Mesendoderm (in vitro differentiated cells): ENCODE measurements around the gene TSPAN18.

Experiments
- DNase-seq: peaks from one replicate; pipeline ENCODE4 v3.0.0; 2013
- H2AK5ac ChIP-seq: 2 replicates; pipeline ENCODE4 v1.6.1; 2013; ENCODE audit warnings: low read length, inconsistent platforms
- H2BK120ac ChIP-seq: 2 replicates; pipeline ENCODE4 v1.6.1; 2013; ENCODE audit warnings: low read depth, mild to moderate bottlenecking, low read length, moderate library complexity, mixed read lengths
- H2BK15ac ChIP-seq: replicated peaks from 2 replicates; pipeline ENCODE4 v1.6.1; 2013; ENCODE audit warnings: low read depth, mild to moderate bottlenecking, moderate library complexity
- H2BK5ac ChIP-seq: 2 replicates; pipeline ENCODE4 v1.6.1; 2013; ENCODE audit warnings: low read length, inconsistent platforms
- H3K18ac ChIP-seq: 2 replicates; pipeline ENCODE4 v1.6.1; 2013; ENCODE audit warnings: mild to moderate bottlenecking, low read length, mixed read lengths
- H3K23ac ChIP-seq: one replicate; pipeline ENCODE4 v1.6.1; 2013; ENCODE audit warnings: low read length
- H3K27ac ChIP-seq: 2 replicates; pipeline ENCODE4 v1.5.1; 2013; ENCODE audit warnings: low read depth, mild to moderate bottlenecking, inconsistent platforms, low read length, moderate library complexity
- H3K27me3 ChIP-seq: 2 replicates; pipeline ENCODE4 v1.6.1; 2013; ENCODE audit warnings: low read length, control low read depth, mild to moderate bottlenecking, inconsistent platforms; ENCODE audit not compliant: insufficient read depth, poor library complexity
- H3K36me3 ChIP-seq: 2 replicates; pipeline ENCODE4 v1.6.1; 2013; ENCODE audit warnings: low read length, inconsistent platforms; ENCODE audit not compliant: control insufficient read depth, insufficient read depth
- H3K4ac ChIP-seq: one replicate; pipeline ENCODE4 v1.6.1; 2013; ENCODE audit warnings: low read depth, mild to moderate bottlenecking, low read length, moderate library complexity
- H3K4me1 ChIP-seq: 2 replicates; pipeline ENCODE4 v1.6.1; 2013; ENCODE audit warnings: low read depth, low read length, inconsistent platforms; ENCODE audit not compliant: control insufficient read depth
- H3K4me2 ChIP-seq: 2 replicates; pipeline ENCODE4 v1.6.1; 2013; ENCODE audit warnings: low read length
- H3K4me3 ChIP-seq: 2 replicates; pipeline ENCODE4 v1.5.1; 2013; ENCODE audit warnings: mild to moderate bottlenecking, low read length
- H3K56ac ChIP-seq: one replicate; pipeline ENCODE4 v1.6.1; 2013; ENCODE audit warnings: low read length
- H3K79me1 ChIP-seq: 2 replicates; pipeline ENCODE4 v1.6.1; 2013; ENCODE audit warnings: low read length, inconsistent platforms
- H3K79me2 ChIP-seq: 2 replicates; pipeline ENCODE4 v1.6.1; 2013; ENCODE audit warnings: mild to moderate bottlenecking, low read length; ENCODE audit not compliant: control insufficient read depth, insufficient read depth
- H3K9ac ChIP-seq: 2 replicates; pipeline ENCODE4 v1.6.1; 2013; ENCODE audit warnings: low read length, inconsistent platforms
- H4K5ac ChIP-seq: one replicate; pipeline ENCODE4 v1.6.1; 2013; ENCODE audit warnings: low read length
- H4K8ac ChIP-seq: one replicate; pipeline ENCODE4 v1.6.1; 2013; ENCODE audit warnings: low read depth, mild to moderate bottlenecking, control low read depth, low read length, moderate library complexity
- WGBS: extraction: QIAGEN DNeasy Blood & Tissue Kit; methylation state at CpG from one replicate; pipeline ENCODE4 v1.1.7; 2013; ENCODE audit warnings: low lambda C conversion rate, missing lambda C conversion rate; ENCODE audit not compliant: insufficient coverage; ENCODE audit errors: extremely low coverage; 5-methylcytosine and 5-hydroxymethylcytosine counted together

The TSPAN18 gene

DNA sequence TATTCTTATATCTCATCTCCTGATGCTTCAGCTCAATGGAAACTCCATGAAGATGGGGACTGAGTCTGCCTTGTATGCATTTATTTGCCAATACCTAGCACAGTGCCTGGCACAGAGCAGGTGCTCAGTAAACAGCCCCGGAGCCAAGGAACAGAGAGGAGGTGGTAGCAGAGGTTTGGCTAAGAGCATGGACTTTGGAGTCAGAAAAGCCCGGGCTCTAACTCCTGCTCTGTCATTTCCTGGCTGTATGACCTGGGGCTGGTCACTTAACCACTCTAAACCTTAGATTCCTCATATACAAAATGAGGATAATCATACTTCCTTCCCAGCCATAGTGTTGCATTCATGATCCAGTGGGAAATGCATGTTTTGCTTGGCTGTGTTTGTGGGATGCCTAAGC is 187.3 kb downstream of the TSPAN18 start:
- Histone ChIP-seq H2BK5ac (no peak overlapping the region), H3K36me3 (no peaks in the 10 kb centered on the region), H3K27ac (no peak overlapping the region), H2BK15ac (no peak overlapping the region), H2BK120ac (no peak overlapping the region), H3K27me3 (no peaks in the 10 kb centered on the region), H3K4me2 (no peak overlapping the region), H3K79me1 (no peaks in the 10 kb centered on the region), H4K8ac (no peak overlapping the region), H3K4me3 (no peak overlapping the region), H4K5ac (no peak overlapping the region), H3K18ac (no peak overlapping the region), H3K79me2 (no peaks in the 10 kb centered on the region), H3K9ac (no peak overlapping the region), H2AK5ac (no peak overlapping the region), H3K23ac (no peak overlapping the region), H3K4me1 (no peaks in the 10 kb centered on the region), H3K4ac (no peak overlapping the region), H3K56ac (no peak overlapping the region)
- no peak for DNase-seq
- WGBS: no CpG with 5 or more reads among the region's 2 CpGs

DNA sequence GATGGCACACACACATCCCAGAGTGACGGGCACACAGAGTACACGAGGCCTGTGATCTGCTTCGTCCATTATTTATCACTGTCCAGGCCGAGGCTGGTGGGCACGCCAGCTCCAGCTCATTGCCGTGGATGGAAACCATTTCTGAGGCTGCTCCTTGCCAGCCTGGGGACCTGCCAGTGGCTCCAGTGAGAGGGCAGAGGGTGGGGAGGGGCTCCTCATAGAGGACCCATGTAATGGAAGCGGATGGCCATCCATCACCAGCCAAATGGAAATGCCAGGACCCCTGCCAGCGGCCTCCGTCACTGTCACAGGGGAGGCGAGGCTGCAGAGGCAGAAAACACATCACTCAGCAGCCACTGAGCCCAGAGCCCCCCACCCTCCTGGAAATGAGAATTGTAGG is 188.2 kb downstream of the TSPAN18 start:
- Histone ChIP-seq H2BK15ac (no peak overlapping the region), H3K4me1 (no peaks in the 10 kb centered on the region), H2AK5ac (no peak overlapping the region), H3K9ac (no peak overlapping the region), H4K5ac (no peak overlapping the region), H3K4me2 (no peak overlapping the region), H3K56ac (no peak overlapping the region), H3K23ac (no peak overlapping the region), H2BK120ac (no peak overlapping the region), H3K79me1 (no peaks in the 10 kb centered on the region), H3K36me3 (no peaks in the 10 kb centered on the region), H3K27me3 (no peaks in the 10 kb centered on the region), H3K79me2 (no peaks in the 10 kb centered on the region), H3K18ac (no peak overlapping the region), H2BK5ac (no peak overlapping the region), H3K4me3 (no peak overlapping the region), H3K27ac (no peak overlapping the region), H3K4ac (no peak overlapping the region), H4K8ac (no peak overlapping the region)
- WGBS: no CpG with 5 or more reads among the region's 10 CpGs
- no peak for DNase-seq

DNA sequence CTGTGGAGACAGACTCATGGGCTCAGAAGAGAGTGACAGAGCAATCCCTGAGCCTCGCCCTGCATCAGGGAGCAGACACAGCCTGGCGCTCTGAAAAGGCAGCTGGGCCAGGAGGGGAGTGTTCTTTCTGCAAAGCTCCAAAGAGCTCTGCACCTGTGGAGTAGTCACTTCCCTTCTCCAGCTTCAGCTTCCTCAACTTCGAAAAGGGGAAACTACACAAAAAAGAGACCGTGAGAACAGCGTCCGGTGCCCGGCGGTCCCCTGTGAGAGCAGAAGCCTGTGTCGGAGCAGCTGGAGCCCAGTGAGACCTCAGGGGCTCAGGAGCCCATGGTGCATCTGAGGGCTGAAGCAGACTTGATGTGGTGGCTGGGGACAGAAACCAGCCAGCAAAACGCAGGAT is 188.9 kb downstream of the TSPAN18 start:
- H2BK15ac ChIP-seq: no peak overlapping the region
- H3K36me3 ChIP-seq: no peaks in the 10 kb centered on the region
- H3K4me3 ChIP-seq: no peak overlapping the region
- WGBS: no CpG with 5 or more reads among the region's 10 CpGs
- no peaks in the 10 kb centered on the region for H3K79me1 ChIP-seq
- no peak for DNase-seq
- no peak overlapping the region for H3K56ac ChIP-seq
- H2BK120ac ChIP-seq: no peak overlapping the region
- H2AK5ac ChIP-seq: no peak overlapping the region
- no peak overlapping the region for H3K4ac ChIP-seq
- no peak overlapping the region for H4K8ac ChIP-seq
- H3K18ac ChIP-seq: no peak overlapping the region
- no peak overlapping the region for H3K4me2 ChIP-seq
- no peak overlapping the region for H3K9ac ChIP-seq
- no peak overlapping the region for H4K5ac ChIP-seq
- H3K79me2 ChIP-seq: no peaks in the 10 kb centered on the region
- no peak overlapping the region for H3K27ac ChIP-seq
- H3K4me1 ChIP-seq: no peaks in the 10 kb centered on the region
- no peak overlapping the region for H3K23ac ChIP-seq
- H2BK5ac ChIP-seq: no peak overlapping the region
- no peaks in the 10 kb centered on the region for H3K27me3 ChIP-seq

DNA sequence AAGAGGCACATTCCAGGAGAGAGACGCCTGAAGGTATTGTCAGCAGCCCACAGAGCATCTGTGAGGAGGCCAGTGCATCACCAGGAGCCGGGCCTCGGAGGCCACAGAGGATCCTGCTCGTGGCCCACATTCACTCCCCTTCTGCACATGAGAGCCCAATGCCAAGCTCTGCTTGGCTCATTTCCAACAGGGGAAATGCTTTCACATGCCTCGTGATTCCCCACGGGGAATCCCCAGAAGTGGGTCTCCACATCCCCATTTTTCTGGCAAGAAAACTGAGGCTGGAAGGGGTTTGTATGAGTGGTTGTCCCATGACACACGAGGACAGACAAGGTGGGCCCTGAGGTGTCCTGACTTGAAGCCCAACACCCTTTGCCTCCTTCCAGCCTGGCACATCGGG is 189.6 kb downstream of the TSPAN18 start:
- H3K4me3 ChIP-seq: no peak overlapping the region
- no peak overlapping the region for H4K5ac ChIP-seq
- H2AK5ac ChIP-seq: no peak overlapping the region
- H4K8ac ChIP-seq: no peak overlapping the region
- no peak overlapping the region for H3K4ac ChIP-seq
- WGBS: no CpG with 5 or more reads among the region's 8 CpGs
- no peaks in the 10 kb centered on the region for H3K79me1 ChIP-seq
- H3K18ac ChIP-seq: no peak overlapping the region
- no peaks in the 10 kb centered on the region for H3K79me2 ChIP-seq
- H3K4me1 ChIP-seq: no peaks in the 10 kb centered on the region
- H3K23ac ChIP-seq: no peak overlapping the region
- no peaks in the 10 kb centered on the region for H3K27me3 ChIP-seq
- no peak overlapping the region for H2BK120ac ChIP-seq
- no peak overlapping the region for H3K27ac ChIP-seq
- no peak overlapping the region for H3K9ac ChIP-seq
- H3K36me3 ChIP-seq: no peaks in the 10 kb centered on the region
- H2BK15ac ChIP-seq: no peak overlapping the region
- H2BK5ac ChIP-seq: no peak overlapping the region
- H3K56ac ChIP-seq: no peak overlapping the region
- H3K4me2 ChIP-seq: no peak overlapping the region
- no peak for DNase-seq

DNA sequence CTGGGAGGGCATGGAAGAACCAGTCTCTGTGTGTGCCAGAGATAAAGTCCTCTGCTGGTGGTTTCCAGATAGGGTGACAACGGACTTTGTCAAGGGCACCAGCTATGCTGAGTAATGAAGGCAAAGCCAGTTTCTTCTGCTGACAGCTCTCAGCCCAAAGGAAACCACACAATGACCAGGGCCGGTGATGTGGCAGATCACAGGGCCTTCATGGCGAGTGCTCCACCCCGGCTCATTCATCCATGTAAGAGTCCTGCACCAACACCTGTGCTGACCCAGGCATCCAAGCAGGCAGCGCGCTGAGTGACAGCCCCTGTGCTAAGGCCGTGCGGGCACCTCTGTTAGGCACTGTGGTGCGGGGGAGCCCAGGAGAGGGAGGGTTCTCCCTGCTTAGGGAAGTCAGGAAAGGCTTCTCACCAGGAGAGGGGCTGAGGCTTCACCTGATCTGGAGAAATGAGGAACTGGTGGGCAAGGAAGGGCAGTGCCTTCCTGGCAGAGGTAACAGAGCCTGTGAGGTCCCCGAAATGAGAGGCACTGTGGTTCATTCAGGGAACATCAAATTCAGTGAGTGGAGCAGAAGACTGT is 190.1 kb downstream of the TSPAN18 start:
- Histone ChIP-seq H3K4me1 (no peaks in the 10 kb centered on the region), H3K79me1 (no peaks in the 10 kb centered on the region), H3K36me3 (no peaks in the 10 kb centered on the region), H3K56ac (no peak overlapping the region), H3K4me3 (no peak overlapping the region), H2AK5ac (no peak overlapping the region), H3K79me2 (no peaks in the 10 kb centered on the region), H3K4me2 (no peak overlapping the region), H3K27me3 (no peaks in the 10 kb centered on the region), H3K27ac (no peak overlapping the region), H3K9ac (no peak overlapping the region), H4K5ac (no peak overlapping the region), H3K4ac (no peak overlapping the region), H2BK120ac (no peak overlapping the region), H2BK5ac (no peak overlapping the region), H4K8ac (no peak overlapping the region), H3K18ac (no peak overlapping the region), H2BK15ac (no peak overlapping the region), H3K23ac (no peak overlapping the region)
- no peak for DNase-seq
- WGBS: no CpG with 5 or more reads among the region's 10 CpGs

DNA sequence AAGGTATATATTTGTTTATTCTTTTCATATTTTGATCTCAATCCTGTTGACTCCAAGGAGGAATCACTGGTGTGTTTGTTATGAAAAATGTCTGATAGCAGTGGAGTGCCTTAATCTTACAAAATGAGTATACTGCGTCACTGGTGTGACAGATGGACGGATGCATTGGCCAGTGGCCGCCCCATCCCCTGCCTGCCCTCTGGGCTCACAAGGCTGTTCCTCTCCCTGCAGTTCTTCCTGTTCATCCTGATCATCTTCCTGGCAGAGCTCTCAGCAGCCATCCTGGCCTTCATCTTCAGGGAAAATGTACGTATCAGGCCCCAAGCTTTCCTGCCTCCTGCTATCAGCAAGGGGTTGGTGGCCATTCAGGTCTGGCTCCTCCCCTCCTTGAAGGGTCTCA is 191.0 kb downstream of the TSPAN18 start:
- DNase-seq: no peak
- no peak overlapping the region for H2BK5ac ChIP-seq
- no peaks in the 10 kb centered on the region for H3K27me3 ChIP-seq
- H3K36me3 ChIP-seq: no peaks in the 10 kb centered on the region
- no peak overlapping the region for H3K4me3 ChIP-seq
- no peak overlapping the region for H3K23ac ChIP-seq
- no peak overlapping the region for H4K8ac ChIP-seq
- no peak overlapping the region for H3K4ac ChIP-seq
- no peak overlapping the region for H2BK120ac ChIP-seq
- no peak overlapping the region for H2BK15ac ChIP-seq
- no peak overlapping the region for H3K56ac ChIP-seq
- WGBS: no CpG with 5 or more reads among the region's 4 CpGs
- H3K9ac ChIP-seq: no peak overlapping the region
- no peaks in the 10 kb centered on the region for H3K79me2 ChIP-seq
- H3K18ac ChIP-seq: no peak overlapping the region
- H3K4me1 ChIP-seq: no peaks in the 10 kb centered on the region
- H4K5ac ChIP-seq: no peak overlapping the region
- H3K27ac ChIP-seq: no peak overlapping the region
- no peak overlapping the region for H2AK5ac ChIP-seq
- no peaks in the 10 kb centered on the region for H3K79me1 ChIP-seq
- no peak overlapping the region for H3K4me2 ChIP-seq
